T-helper 2 cell treated with Interferon-gamma antibody and Interleukin-4, amounts not matched to agents 5 μg/mL and 100 μg/mL, for 36 hours (primary cell): ENCODE measurements around the gene KCNMB2.

Source experiments
- DNase-seq: peaks from one replicate; pipeline ENCODE4 v3.0.0; 2021; ENCODE audit warnings: low spot score
- H3K27ac Mint-ChIP-seq: one replicate; pipeline ENCODE4 v1.8.0; 2021; ENCODE audit warnings: mild to moderate bottlenecking, mixed read lengths
- H3K27me3 Mint-ChIP-seq: one replicate; pipeline ENCODE4 v1.8.0; 2021; ENCODE audit warnings: low read depth, mixed read lengths
- H3K36me3 Mint-ChIP-seq: one replicate; pipeline ENCODE4 v1.8.0; 2021; ENCODE audit warnings: low read depth, mixed read lengths
- H3K4me1 Mint-ChIP-seq: one replicate; pipeline ENCODE4 v1.8.0; 2021; ENCODE audit warnings: low read depth, mixed read lengths
- H3K4me3 Mint-ChIP-seq: one replicate; pipeline ENCODE4 v1.8.0; 2022; ENCODE audit warnings: mild to moderate bottlenecking, moderate library complexity, mixed read lengths
- H3K9me3 Mint-ChIP-seq: one replicate; pipeline ENCODE4 v1.8.0; 2021; ENCODE audit warnings: mixed read lengths

The KCNMB2 gene

DNA sequence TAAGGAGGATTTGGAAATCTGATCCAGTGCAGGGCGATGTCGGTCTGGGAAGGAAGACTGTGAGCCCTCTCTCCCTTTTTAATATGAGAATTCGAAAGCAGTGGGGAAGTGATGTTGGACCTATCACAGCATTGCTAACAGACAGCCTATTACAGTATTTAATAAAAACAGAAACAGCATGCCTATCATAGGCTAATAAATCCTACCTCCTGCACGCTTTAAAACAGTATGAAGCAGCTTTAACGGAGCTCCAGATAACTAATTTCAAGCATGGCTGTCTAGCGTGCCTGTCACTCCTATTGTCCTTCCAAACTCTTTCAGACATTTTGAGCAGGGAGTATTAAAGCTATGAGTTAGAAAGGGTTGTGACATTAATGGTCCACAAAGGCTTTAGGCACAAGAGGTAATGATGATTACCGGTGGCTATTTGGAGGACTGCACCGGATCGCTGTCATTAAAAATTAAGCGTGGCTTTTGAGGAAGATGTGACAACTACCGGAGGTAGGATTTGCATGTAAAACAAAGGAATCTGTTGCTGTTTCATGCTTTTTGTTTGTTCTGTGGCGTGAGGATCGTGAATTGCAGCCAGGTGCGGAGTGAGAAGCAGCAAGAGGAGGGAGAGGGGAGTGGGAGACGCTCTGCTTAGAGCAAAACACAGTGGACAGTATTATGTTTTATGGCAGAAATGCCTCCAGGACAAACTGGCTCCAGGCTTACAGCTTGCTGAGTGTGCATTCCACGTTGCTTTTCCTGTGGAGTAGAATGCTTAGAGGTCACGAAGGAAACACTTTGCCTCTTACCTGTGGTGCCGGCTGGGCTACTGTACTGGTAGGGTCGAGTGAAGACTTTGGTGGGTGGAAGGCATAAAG lies at the start of gene KCNMB2:
TSS of gene KCNMB2 (plus strand) at position 226 of the 869 bp plus-strand sequence.
- Mint-ChIP-seq H3K4me1 (no peaks in the 10 kb centered on the region), H3K9me3 (no peaks in the 10 kb centered on the region), H3K36me3 (no peaks in the 10 kb centered on the region), H3K4me3 (no peak within 1 kb of the TSS), H3K27ac (no peak within 1 kb of the TSS), H3K27me3 (peaks cover 12% of the 10 kb centered on the region)
- no peak for DNase-seq

DNA sequence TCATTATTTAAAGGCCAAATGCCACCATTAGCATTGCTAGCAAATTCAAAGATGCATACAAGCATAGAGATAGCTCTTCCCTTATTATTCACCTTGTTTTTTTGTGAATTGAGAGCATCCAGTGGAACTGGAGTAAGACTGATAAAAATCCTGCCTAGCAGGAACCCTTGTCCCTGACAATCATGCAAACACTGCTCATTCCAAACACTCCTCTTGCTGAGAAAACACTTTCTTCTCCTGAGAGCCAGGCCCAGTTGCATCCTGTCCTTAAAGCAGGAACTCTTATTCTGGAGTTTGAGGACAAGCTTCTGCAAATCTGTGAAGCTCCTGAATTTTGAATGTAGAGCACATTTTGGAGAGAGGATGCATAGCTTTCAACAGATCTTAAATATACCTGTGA lies 49.3 kb upstream of the KCNMB2 start:
- no peaks in the 10 kb centered on the region for H3K9me3 Mint-ChIP-seq
- H3K4me1 Mint-ChIP-seq = no peaks in the 10 kb centered on the region
- no peaks in the 10 kb centered on the region for H3K36me3 Mint-ChIP-seq
- no peak overlapping the region for H3K4me3 Mint-ChIP-seq
- no peak overlapping the region for H3K27ac Mint-ChIP-seq
- no peaks in the 10 kb centered on the region for H3K27me3 Mint-ChIP-seq
- DNase-seq = no peak

DNA sequence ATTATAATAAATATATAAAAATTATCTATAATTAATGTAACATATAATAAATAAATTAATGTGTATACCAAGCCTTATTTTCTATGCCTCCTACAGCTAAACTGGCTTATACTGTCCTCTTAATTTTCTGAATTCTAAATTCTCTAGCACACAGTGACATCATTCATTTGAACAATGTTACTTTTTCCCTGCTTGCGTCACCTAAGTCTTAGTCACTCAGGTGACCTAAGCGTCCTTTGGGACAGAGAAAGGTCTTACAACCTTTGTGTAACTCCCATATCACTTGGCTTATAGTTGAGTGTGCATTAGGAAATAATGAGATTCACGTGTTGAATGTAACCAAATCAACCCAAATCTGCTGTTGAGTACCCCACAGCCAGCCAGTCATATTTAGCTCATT lies 48.5 kb upstream of the KCNMB2 start:
- no peak overlapping the region for H3K4me3 Mint-ChIP-seq
- no peak for DNase-seq
- H3K27me3 Mint-ChIP-seq = no peaks in the 10 kb centered on the region
- no peaks in the 10 kb centered on the region for H3K36me3 Mint-ChIP-seq
- H3K9me3 Mint-ChIP-seq = no peaks in the 10 kb centered on the region
- H3K4me1 Mint-ChIP-seq = no peaks in the 10 kb centered on the region
- no peak overlapping the region for H3K27ac Mint-ChIP-seq

DNA sequence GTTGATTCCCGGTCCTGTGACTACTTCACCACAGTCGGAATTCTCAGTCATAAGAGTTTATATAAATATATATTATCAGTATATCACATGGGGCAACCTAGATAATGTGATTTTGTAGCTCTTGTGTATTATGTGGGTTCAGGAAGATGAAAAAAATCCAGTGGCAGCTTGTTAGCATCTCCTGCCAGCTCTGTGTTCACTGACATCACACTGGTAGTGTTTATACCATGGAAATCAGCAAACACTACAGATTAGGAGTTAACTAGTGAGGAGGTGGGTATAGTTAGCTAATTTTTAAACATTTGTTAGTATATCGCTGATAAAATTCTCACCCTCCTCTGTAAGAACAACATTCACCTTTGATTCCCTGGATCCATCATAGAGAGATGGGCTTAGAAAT lies 44.5 kb upstream of the KCNMB2 start:
- Mint-ChIP-seq H3K27me3 (no peaks in the 10 kb centered on the region), H3K4me1 (no peaks in the 10 kb centered on the region), H3K9me3 (no peaks in the 10 kb centered on the region), H3K27ac (no peak overlapping the region), H3K4me3 (no peak overlapping the region), H3K36me3 (no peaks in the 10 kb centered on the region)
- no peak for DNase-seq

DNA sequence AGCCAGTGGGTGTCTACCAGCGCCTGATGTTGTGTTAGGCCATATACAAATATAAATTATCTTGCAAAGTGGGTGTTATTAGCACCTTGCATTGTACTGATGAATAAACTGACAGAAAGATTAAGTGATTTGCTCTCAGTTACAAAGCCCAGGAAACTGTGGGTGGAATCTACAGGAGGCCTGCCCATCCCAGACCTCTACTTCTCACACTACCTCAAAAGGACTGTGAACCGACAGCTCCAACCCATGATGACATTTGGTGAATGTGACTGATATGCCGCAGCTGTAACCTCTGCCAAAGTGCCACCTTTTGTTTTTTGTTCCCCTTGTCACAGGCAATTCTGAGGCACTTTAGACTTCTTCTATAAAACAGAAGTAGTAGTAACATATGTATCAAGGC lies 43.7 kb upstream of the KCNMB2 start:
- Mint-ChIP-seq H3K4me3 (no peak overlapping the region), H3K4me1 (no peaks in the 10 kb centered on the region), H3K27ac (no peak overlapping the region), H3K36me3 (no peaks in the 10 kb centered on the region), H3K9me3 (no peaks in the 10 kb centered on the region), H3K27me3 (no peaks in the 10 kb centered on the region)
- no peak for DNase-seq

DNA sequence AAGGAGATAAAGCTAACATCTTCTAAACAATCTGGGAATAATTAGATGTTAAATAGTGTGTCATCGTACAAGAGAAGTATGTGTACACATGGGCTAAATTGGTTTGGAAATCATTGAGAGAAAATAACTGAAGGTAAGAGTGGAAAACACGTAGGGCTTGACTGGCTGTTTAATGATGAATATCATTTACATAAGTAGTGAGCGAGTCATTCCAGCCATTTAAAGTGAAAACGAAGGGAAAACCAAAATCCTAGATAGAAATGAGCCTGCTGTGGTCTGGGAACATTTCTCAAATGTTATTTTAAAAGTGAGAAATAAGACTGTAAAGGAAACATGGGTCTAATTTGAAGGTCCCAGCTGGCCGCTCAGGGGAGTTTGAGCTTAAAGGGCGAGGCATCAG lies 41.9 kb upstream of the KCNMB2 start:
- no peak for DNase-seq
- no peaks in the 10 kb centered on the region for H3K9me3 Mint-ChIP-seq
- H3K36me3 Mint-ChIP-seq = no peaks in the 10 kb centered on the region
- H3K4me1 Mint-ChIP-seq = no peaks in the 10 kb centered on the region
- no peaks in the 10 kb centered on the region for H3K27me3 Mint-ChIP-seq
- H3K4me3 Mint-ChIP-seq = no peak overlapping the region
- H3K27ac Mint-ChIP-seq = no peak overlapping the region

DNA sequence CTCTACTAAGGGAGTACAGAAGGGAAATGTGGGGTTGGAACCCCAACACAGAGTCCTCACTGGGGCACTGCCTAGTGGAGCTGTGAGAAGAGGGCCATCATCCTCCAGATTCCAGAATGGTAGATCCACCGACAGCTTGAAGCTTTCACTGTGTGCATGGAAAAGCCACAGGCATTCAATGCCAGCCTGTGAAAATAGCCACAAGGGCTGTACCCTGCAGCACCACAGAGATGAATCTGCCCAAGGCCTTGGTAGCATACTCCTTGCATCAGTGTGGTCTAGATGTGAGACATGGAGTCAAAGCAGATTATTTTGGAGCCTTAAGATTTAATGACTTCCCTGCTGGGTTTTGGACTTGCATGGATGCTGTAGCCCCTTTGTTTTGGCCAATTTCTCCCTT lies 39.3 kb upstream of the KCNMB2 start:
- no peak overlapping the region for H3K4me3 Mint-ChIP-seq

DNA sequence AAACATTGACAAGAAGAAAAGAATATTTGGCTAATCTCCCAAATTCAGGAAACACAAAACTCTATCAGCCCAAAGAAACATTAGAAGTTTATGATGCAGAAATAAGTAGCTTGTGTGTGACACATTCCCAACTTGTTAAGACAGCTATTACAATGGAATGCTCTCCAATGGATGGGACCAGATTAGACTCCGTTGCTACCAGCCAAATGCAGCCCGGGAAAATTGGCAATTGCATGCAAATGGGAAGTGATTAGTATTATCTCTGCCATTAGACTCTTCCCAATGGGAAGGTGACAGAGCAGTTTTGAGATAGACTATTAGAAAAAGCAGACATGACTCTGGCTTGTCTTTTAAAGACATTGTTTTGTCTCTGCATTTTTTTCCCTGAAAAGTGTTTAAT lies 37.4 kb upstream of the KCNMB2 start:
- H3K36me3 Mint-ChIP-seq = no peaks in the 10 kb centered on the region
- no peak for DNase-seq
- H3K27ac Mint-ChIP-seq = no peak overlapping the region
- no peak overlapping the region for H3K4me3 Mint-ChIP-seq
- no peaks in the 10 kb centered on the region for H3K9me3 Mint-ChIP-seq
- no peaks in the 10 kb centered on the region for H3K4me1 Mint-ChIP-seq
- no peaks in the 10 kb centered on the region for H3K27me3 Mint-ChIP-seq

More for the DNA sequence above, 39.3 kb upstream of the KCNMB2 start:
- H3K36me3 Mint-ChIP-seq = no peaks in the 10 kb centered on the region
- no peak overlapping the region for H3K27ac Mint-ChIP-seq
- H3K4me1 Mint-ChIP-seq = no peaks in the 10 kb centered on the region
- H3K27me3 Mint-ChIP-seq = no peaks in the 10 kb centered on the region
- DNase-seq = no peak
- H3K9me3 Mint-ChIP-seq = no peaks in the 10 kb centered on the region

DNA sequence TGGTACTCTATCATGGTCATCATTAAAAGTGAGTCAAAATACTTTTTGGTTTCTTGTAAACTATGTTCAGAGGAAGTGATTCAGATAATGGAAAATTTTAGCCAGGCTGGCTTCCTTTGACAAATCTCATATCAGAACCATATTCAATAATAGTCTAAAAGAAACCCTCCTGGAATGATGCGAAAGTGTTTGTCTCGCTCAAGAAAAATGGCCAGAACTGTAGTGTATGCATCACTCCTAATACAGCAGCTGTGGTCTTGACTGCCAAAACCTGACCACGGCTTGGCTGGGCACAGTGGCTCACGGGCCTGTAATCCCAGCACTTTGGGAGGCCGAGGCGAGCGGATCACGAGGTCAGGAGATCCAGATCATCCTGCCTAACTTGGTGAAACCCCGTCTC lies 35.6 kb upstream of the KCNMB2 start:
- Mint-ChIP-seq H3K27me3 (no peaks in the 10 kb centered on the region), H3K27ac (no peak overlapping the region), H3K9me3 (no peaks in the 10 kb centered on the region), H3K4me1 (no peaks in the 10 kb centered on the region), H3K36me3 (no peaks in the 10 kb centered on the region), H3K4me3 (no peak overlapping the region)
- DNase-seq = no peak

DNA sequence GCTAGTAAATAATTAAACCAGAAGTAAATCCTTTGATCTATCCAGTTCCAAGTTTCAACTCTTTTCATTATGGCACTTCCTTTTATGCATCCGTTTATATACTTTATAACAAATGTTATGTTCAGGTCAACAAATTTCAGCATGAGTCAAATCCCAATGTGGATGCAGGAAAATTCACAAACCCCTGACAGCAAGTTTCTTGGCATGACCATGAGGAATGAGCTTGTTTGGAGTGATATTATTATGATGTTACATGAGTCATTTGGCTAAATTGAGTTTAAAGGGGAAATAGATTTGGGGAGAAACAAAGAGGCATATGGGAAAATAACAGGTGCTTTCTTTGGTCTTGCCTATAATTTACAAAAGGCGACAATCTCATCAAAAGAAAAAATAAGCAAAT lies 32.1 kb upstream of the KCNMB2 start:
- DNase-seq = no peak
- Mint-ChIP-seq H3K9me3 (no peaks in the 10 kb centered on the region), H3K27ac (no peak overlapping the region), H3K27me3 (no peaks in the 10 kb centered on the region), H3K4me1 (no peaks in the 10 kb centered on the region), H3K36me3 (no peaks in the 10 kb centered on the region), H3K4me3 (no peak overlapping the region)

DNA sequence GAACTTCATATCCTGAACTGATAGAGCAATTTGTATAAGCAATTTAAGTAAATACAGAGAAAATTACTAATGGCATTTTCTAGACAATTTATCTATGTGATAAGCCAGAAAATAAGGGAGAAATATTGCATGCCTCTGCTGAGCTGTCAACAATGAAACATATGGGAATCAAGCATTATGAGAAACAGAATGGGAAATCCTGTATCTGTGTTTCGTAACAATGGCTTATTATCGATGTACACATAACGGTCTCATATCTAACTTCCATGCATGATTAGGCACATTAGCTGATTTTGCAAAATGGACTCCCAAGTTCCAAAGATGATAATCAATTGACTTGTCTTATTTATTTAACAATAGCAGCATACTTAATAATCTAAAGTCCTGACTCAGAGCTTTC lies 30.4 kb upstream of the KCNMB2 start:
- Mint-ChIP-seq H3K9me3 (no peaks in the 10 kb centered on the region), H3K27me3 (no peaks in the 10 kb centered on the region), H3K27ac (no peak overlapping the region)

DNA sequence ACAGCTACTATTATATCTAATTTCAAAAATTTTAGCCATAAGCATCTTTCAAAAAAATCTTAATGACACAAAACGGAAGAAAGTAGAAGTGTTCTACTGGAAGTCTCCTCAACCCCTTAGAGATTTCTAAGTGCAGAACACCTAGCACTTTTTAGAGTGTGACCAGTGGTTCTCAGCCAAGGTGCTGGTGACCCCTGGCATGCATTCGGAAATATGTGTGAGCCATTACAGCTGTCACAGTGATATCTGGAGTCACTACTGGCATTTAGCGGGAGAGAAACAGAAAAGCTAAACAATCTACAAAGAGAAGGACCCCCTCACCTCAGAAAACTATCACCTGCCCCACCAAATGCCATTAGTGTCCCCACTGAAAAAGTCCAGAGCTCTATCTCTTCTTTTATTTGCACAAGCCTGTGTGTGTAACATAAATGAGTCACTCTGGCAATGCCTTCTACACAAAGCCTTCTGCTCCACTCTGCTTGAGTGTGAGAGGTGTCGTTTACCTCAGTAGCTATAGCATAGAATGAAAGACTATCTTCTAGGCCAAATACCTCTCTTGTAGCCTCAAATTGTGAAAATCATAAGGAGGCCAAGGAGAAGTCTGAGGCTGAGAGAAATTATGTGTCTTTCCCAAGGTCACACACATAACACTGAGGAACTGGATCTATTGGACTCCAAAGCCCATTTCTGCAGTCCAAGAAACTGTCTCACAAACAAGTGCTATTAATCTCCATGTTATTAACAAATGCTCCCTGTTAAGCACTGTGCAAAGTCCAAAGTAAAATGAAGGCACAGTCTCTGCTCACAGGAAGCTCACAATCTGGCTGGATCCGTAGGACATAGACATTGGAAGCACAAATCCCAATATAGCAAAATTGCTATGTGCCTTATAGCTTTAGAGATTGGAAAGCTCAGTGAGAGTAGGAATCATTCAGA lies 28.5 kb upstream of the KCNMB2 start:
- H3K9me3 Mint-ChIP-seq = no peaks in the 10 kb centered on the region
- H3K4me1 Mint-ChIP-seq = no peaks in the 10 kb centered on the region
- H3K27ac Mint-ChIP-seq = no peak overlapping the region
- no peak overlapping the region for H3K4me3 Mint-ChIP-seq
- DNase-seq = no peak
- H3K27me3 Mint-ChIP-seq = no peaks in the 10 kb centered on the region
- H3K36me3 Mint-ChIP-seq = no peaks in the 10 kb centered on the region

More for the DNA sequence above, 30.4 kb upstream of the KCNMB2 start:
- DNase-seq = no peak
- no peaks in the 10 kb centered on the region for H3K36me3 Mint-ChIP-seq
- no peaks in the 10 kb centered on the region for H3K4me1 Mint-ChIP-seq
- H3K4me3 Mint-ChIP-seq = no peak overlapping the region

DNA sequence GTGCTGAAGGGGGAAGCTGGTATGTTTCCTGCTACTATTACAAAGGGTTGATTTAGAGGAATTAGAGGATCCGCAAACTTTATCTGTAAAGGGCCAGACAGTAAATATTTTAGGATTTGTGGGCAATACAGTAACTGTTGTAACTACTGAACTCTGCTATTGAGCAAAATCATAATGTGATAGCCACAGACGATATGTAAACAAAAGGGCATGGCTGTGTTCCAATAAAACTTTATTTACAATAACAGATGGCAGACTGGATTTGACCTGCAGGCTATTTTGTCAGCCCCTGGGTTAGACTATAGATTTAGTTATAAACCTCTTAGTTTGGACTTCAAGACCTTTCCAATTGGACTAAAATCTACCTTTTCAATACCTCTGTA lies 27.8 kb upstream of the KCNMB2 start:
- no peaks in the 10 kb centered on the region for H3K9me3 Mint-ChIP-seq
- no peaks in the 10 kb centered on the region for H3K4me1 Mint-ChIP-seq
- no peak for DNase-seq
- no peaks in the 10 kb centered on the region for H3K27me3 Mint-ChIP-seq
- no peak overlapping the region for H3K27ac Mint-ChIP-seq
- H3K4me3 Mint-ChIP-seq = no peak overlapping the region
- H3K36me3 Mint-ChIP-seq = no peaks in the 10 kb centered on the region

DNA sequence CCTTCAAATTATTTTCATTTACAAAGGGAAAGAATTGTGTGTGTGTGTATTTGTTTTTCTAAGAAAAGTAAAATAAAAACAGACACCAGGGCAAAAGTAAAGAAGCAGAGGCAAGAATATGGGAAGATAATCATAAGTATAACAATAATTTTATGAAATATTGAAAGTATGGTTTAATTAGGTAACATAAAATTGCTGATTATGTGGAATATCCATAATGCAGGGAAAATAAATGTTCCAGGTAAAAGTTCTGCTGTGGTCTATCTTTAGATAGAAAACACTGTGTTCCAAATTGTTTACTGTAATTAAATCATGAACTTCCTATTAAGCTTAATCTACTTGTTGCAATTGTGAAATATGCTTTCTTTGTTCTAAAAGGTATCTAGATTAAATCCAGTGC lies 25.7 kb upstream of the KCNMB2 start:
- Mint-ChIP-seq H3K27ac (no peak overlapping the region), H3K27me3 (no peaks in the 10 kb centered on the region), H3K4me3 (no peak overlapping the region), H3K4me1 (no peaks in the 10 kb centered on the region), H3K9me3 (no peaks in the 10 kb centered on the region), H3K36me3 (no peaks in the 10 kb centered on the region)
- DNase-seq = no peak
